CD4-positive, alpha-beta T cell treated with Interleukin-10 for 1 hour (primary cell): ENCODE data around the gene ALPP.
"Not testable (repeated sequence)": the region's sequence is repeated elsewhere in the genome, so short reads cannot be mapped to it uniquely, and the experiment has no call there.

Source experiments
- DNase-seq: peaks from one replicate; pipeline ENCODE4 v3.0.0-alpha.2; 2020

ALPP gene

DNA sequence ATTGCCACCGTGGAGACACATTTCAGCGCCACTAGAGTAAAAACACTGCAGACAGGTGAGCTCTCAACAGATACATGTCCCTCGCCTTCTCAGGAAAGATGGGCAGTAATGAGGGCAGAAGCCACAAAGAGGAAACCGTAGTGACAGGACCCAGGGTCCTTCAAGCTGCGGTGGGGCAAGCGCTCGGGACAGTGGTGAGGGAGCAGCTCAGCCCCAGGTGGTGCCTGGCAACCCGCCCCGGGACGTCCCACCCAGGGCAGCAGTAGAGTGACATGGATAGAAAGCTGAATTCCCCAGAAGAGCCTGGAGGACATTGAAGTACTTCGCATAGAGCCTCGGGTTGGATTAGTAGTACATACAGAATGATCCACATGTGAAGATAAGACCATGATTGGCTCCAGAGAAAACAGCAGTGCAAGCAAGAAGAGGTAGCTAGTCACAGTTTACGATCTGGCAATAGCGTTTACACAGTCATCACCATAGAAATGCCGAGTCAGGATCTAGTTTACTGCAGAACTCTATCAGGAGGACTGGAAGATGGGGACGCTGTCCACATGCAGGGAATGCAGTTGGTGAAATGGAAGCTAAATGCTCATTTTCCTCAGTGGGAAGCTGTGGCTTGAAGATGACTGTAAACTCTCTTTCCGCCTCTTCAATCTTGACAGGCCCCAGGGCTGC, 37.4 kb upstream of the ALPP start:
- DNase-seq: no peak

DNA sequence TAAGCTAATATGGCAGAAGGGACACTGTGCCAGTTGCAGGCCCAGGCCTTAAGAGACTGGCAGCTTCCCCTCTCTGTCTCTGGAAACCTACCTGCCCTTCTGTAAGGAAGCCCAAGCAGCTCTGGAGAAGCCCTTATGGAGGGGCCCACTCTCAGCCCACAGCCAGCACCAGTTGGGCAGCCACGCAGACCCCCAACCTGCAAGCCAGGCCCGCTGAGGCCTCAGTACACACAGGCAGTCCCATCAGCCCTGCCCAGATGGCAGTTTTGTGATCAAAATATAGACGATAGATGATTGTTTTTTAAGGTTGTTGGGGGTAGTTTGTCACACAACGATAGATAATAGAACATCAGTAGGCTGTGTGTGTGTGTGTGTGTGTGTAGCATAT, 36.8 kb upstream of the ALPP start:
- DNase-seq: no peak

DNA sequence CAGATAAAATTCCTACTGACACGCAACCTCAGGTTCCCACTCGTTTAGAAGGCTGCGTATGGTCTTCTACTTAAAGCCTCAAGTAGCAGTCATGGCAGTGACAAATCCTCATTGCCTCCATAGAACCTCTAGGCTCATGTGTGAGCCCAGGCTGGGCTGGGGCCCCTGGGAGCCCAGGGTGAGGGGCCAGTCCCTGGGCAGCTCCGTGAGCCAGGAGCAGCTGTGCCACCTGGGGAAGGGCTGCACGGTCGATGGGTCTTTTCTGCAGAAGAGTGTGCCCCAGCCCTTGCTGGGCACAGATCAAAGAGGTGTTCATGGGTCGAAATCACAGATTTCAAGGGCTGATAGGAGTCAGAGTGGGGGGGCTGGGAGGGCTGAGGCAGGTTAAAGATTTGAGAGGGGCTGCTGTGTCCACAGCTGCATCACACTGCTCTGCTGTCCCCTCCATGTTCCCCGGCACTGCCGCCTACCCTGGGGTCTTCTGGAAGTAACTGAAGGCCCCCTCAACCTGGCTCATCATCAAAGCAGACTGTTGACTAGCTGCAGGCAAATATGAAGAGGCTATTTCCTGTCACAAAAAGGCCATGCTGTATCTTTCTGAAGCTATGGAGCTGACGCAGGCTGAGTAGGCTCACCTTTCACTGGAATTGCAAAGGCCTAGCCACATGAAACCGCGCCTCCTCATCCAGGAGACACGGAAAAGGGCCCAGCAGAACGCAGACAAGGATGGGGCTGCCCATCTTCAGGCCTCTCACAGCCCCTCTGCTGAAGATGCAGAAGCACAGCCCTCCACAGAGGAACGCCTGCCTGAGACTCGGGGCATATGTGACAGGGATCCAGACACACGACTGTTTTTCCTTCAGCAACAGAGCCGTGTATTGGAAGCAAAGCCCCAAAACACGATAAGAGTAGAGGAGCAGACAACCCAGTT, 35.7 kb upstream of the ALPP start:
- DNase-seq: no peak

DNA sequence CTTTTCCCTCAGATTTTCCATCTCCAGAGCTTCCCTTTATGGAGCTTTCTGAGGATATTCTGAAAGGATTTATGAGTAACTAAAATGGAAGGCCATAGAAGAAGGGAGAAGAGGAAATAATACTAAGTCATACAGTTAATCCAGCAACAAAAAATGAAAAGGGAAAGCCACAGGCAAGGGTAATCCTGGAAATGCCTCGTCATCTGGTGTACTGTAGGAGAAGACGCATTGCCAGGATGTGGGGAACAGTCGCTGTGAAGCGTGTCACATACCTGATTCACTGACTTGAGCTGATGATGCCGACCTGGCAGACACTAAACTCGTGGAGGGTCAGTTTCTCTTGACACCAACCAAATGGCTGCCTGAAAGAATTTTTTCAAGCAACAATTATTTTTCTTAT, 34.7 kb upstream of the ALPP start:
- DNase-seq: no peak

DNA sequence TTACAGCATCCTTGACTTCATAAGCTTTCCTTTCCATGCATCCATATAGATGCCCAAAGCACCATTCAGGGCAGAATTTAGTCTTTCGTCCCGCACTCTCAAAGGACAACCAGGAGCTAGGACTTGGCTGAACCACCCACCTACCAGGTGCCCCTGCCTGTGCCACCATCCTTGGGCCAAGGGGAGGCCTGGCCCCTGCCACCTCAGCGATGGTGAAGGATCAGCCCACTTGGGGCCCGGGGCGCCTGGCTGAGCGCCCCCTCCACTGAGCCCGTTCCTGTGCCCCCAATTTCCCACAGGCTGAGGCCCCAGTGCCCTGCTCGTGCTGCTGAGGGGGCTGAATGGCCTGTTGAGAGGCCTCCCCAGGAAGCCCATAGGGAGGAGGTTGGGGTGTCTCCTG, 33.3 kb upstream of the ALPP start:
- no peak for DNase-seq

DNA sequence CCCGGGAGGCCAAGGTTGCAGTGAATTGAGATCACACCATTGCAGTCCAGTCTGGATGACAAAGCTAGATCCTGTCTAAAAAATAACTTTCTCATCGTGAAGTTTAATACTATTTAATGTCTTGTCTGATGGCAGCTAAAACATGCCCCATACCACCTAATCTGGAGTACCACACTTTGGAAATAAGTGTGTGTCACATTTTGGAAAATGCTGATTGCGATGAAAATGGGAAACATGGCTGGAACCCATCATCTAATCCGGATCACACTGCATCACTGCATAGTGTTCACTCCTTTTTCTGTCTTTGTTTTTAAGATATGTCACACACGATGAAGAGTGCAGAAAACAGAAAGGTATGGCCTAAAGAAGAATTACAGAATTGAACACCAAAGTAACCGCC, 31.2 kb upstream of the ALPP start:
- DNase-seq: no peak

DNA sequence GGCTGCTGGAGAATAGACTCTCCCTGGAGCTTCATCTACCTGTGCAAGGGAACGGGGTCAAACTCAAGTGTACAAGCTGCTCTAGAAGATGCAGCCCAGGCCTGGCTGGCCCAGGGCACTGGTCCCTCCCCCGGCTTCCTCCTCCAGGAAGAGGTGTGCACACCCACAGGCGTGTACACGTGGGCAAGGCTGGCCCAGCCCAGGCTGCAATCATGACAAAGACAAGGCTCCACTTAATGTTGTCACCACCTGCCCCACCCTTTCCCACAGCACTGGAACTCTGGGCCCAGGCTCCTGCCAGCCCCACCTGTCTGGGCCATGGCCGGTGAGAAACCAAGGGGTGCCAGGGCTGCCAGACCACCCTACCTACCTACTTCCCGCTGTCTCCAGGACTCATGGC, 29.6 kb upstream of the ALPP start:
- no peak for DNase-seq

DNA sequence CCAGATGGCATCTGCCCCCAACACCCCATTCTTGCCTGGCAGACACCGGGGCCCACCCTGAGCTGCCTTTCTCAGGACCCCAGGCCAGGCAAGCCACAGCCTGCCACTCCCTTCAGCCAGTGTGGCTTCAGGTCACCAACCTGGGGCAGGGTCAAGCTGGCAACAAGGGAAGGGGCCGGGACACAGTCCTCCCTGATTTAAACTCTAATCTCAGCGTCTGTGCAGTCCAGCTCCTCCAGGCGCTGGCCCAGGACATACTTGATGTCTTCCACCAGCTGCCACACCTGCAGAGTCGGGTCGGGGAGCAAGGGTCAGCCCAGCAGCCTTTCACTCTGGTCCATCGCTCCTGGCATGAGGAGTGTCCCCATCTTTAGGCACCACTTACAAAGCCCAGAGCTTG, 29.0 kb upstream of the ALPP start:
- no peak for DNase-seq

DNA sequence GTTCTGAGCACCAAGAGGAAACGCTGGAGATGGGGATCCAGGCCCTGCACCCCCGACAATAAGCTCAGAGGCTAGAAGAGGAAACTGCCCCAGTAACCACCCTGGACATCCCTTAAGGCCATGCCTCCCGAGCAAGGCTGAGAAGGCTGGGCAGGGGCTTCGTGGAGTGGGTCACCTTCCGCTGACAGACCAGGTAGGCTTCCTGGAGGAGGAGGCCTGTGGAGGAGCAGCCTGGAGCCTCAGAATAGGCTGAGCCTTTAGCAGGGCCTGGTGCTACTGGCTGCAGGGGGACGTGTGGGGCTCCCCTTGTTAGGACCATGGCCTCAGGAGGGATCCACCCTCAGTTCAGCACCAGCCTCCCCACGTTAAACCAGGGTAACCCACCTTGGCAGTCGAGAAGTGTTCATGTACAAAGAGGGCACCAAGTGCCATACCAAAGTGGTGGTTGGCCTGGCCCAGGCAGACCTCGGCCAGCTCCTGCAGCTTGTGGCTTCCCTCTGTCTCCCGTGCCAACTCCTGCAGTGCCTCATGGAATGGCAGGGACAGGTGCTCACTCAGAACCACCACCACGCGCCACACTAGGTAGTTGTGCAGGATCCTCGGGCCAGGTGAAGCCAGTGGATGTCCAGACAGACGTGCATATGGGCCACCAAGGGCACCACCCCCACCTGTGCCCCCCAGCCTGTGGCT, 28.5 kb upstream of the ALPP start:
- DNase-seq: no peak

DNA sequence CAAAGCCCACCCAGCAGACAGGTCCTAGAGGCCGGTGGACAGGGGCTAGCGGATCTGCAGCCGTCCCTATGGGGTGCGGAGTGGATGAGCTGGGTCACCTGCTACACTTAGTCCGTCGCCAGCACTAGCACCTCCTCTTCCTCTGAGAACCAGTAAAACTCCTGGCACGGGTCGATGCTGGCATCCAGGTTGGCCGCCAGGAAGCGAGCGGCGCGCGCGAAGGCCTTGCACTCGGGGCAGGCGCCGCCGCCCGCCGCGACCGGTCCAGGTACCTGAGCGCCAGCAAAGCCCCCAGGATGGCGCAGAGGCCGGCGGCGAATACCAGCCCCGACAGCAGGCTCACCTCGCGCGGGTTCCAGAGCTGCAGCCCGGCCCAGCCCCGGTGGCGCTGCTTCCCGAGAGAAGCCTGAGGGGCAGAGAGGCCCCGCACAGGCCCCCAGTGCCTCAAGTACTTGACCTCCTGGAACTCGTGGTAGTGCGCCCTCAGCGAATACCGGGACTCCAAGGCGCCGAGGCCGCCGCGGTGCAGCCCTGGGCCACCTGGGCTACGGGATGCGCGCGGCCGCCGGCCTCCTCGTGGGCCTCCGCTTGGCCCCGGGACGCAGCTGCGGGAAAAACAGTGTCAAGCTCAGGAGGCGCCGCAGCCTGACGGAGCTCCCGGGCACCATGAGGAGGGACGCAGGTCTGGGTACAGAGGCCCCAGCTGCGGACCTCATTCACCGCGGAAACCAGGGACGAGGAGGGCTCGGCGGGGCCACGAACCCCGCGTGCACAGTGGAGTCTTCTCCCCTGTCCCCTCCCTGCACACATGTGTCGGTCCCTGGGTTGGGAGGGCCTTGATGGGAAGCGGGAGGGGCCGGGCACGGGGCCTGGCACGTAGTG, 27.5 kb upstream of the ALPP start:
- DNase-seq: no peak

DNA sequence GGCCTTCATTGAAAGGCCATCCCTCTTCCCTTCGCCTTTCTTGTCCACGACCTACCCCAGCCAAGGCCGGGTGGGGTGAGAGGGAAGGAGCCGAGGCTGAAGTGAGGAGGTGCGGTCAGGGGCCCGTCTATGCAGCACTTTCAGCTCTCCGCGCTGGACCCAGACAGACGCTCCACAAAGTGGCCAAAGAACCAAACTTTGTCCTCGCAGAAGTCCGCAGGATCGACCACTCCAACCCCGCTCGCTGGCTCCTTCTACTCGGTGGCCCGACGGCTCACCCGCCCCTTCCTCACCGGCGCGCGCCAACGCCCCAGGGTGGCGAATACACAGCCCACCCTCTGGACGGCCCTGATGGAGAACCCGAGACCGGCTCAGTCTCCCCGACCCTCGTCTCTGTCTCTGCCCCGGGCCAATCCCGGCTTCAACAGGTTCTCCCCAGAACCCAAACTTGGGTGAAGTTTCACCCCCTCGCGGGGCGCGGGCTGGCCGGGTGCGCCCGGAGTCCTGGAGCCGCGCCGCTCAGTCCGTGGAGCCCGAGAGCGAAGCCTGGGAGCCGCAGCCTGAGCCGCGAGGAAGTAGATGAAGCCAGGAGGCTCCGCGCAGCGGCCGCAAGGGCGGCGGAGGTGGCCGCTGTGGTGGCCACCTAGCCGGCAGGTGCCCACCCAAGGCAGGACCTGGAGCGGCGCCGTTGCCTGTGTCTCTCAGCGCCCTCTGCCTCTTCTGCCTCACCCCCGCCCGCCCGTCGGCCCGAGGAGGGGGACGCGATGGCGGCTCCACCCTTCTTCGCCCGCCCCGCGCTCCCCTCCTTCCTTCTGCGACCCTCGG, 26.7 kb upstream of the ALPP start:
- DNase-seq: no peak

DNA sequence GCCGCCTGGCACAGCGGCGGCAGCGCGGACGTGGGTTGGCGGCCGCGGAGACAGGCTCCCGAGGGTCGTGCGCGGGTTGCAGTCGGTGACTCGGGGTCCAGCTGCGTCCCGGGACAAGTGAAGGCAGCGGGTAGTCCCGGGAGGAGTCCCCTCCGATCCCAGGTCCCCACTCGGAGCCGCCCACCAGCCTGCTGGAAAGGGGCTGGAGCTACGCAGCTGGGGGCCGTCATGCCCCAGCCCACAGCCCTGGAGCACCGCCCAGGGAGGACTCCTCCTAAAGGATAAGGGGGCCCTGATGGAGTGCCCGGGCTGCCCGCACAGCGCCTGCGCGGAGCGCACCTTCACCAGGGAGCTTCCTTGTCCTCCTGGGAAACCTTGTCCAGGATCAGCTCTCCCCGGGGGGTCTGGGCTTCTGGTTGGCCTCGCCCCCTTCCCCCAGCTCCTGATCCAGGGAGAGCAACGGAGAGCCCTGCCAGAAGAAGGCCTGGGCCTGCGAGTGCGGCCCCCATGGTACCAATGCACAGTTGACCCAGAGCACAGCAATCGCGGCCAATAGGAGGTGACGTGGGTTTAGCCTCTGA, 25.9 kb upstream of the ALPP start:
- DNase-seq: no peak

DNA sequence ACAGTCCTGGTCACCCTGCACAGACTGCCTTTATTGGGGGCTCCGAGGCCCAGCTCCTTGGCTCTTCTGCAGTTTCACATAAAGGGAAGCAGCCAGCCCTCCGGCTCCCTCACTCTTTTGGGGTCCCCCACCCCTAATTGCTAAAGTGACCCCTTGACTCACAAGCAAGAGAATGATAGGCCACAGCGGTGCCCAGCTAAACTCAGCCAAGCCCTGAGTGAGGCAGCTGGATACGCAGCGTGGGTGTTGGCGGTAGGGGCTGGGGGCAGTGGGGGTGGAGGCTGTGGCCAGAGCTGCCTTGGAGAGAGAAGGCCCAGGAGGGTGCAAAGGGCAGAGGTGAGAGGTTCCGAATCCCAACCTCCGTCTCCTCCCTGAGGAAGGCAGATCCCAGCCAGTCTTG, 25.5 kb upstream of the ALPP start:
- no peak for DNase-seq

DNA sequence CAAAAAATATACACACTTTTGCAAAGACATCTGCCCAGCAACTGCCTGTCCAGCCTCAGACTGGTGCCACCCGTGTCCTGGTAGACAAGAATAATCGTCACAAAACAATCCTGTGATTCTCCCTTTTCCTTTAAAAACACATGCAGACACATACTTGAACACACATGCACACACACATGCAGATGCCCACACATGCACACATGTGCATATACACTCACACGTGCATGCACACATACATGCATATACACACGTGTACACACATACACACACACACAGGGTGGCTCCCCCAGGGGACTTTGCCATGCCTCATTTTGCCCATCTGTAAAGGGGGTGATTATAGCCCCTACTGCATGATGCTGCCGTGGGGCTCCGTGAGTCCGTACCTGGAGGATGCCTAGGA, 24.9 kb upstream of the ALPP start:
- DNase-seq: no peak

DNA sequence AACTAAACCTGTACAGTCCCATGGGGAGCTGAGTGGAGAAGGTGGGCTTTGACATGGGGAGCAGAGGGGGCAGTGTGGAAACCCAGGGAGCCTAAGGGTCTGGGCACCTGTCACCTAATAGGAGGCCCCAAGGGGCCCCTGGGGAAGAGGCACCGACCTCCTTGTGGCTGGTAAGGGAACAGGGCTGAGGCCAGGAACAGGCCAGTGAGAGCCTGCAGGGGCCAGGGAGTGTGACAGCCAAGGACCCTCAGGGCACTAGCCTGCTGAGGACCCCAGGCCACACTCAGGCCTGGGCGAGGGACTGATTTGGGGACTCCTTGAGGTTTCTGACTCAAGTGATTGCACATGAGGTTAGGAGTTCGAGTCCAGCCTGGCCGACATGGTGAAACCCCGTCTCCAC, 24.5 kb upstream of the ALPP start:
- no peak for DNase-seq

DNA sequence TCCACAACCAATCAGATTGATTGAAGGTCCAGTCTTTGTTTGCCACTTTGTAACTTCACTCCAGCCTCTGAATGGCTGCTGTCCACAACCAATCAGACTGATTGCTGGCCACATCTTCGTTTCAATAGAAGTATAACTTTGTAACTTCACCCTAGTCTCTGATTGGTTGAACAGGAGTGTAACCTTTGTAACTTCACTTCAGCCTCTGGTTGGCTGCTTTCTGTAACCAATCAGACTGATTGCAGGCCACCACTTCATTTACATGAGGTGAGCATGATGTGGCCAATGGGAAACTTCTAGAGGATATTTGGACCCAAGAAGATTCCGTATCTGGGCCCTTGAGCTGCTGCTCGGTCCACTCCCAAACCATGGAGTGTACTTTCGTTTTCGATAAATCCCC, 16.9 kb upstream of the ALPP start:
- DNase-seq: no peak

DNA sequence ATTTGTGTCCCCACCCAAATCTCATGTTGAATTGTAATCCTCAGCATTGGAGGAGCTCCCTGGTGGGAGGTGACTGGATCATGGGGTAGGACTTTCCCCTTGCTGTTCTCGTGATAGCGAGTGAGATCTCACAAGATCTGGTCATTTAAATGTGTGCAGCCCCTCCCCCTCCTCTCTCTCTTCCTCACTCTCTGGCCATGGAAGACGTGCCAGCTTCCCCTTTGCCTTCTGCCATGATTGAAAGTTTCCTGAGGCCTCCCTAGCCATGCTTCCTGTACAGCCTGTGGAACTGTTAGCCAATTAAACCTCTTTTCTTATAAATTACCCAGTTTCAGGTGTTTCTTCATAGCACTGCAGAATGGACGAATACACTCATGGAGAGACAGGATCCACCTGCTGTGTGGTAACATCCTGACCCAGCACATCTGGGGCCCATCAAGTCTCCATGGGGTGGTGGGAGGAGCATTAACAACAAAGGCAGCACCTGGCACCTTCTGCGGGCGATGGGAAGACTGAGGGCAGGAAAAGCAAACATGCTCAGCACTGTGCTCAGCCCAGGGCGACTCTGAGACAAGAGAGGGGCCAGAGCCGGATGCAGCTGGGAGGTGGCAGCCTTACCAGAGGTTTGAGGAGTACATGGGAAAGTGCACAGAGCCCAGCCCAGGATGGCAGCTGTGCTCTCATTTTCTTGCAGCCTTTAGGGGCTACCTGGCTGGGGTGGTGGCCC, 16.2 kb upstream of the ALPP start:
- no peak for DNase-seq

DNA sequence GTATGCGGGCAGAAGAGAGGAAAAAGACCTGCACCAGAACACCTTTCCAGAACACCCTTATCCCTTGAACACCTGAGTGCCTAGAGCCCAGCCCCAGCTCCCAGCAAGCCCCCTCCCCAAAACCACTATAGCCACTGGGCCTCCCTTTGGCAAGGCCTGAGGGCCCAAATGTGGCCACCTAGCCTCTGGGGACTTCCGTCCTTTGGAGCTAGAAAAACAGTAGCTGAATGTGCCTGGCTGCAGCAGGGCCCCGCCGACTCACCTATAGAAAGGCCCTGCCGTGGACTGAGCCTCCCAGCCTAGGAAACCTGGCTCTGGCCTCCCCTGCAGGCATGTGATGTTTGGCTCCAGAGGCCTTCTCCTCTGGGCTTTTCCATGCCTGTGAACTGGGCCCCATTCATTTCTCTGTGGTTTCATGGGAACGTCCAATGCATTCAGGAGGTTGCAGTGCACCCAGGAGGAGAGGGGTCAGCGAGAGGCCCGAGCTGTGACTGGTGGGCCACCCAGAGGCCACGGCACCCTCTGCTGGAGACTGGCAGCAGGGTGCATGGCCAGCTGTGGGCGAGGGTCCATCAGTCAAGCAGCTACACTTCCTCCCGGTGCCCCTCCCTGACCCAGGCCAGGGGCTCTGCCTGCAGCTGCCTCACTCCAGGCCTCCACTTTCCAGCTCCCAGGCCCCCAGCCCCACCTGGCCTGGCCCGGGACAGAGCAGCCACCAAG, 15.3 kb upstream of the ALPP start:
- not testable (repeated sequence) for DNase-seq

DNA sequence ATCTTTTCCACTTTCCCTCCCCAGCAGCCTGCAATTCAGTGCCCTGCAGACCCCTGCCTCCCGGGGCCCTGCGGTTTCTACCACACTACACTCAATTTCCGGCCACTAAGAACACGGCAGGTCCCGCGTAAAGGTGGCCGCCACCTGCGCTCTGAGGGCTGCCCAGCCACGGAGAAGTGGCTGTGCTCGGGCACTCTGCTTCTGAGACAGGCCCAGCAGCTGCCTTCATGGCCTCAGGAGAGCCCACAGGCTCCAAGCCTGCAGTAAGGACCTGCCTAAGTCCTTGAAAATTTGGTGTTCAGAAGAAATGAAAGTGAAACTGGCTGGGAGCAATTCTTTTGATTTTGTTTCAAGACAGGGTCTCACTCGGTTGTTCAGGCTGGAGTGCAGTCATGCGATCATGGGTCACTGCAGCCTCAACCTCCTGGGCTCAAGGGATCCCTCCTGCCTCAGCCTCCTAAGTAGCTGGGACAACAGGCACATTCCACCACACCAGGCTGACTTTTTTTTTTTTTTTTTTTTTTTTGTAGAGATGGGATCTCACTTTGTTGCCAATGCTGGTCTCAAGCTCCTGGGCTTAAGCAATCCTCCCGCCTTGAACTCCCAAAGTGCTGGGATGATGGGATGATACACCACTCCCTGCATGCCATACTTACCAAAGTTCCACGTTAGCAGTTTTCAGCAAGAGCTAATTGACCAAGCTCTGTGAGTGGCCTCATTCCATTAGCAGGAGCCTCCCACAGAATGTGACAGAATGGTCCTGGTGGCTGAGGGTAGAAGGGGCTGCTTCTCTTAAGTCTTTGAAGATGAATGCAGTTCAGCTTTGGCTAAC, 14.6 kb upstream of the ALPP start:
- DNase-seq: peak; percentile 29
